ENCODE measurements around the gene IZUMO4.

- TF ChIP-seq FOXA1 (IDR thresholded peaks at IDR 0.05) (no peak), CTCF (IDR thresholded peaks at IDR 0.05; ENCODE audit: low read depth, low read length, missing input control) (no peak), YY1 (IDR thresholded peaks at IDR 0.05) (no peak), REST (IDR thresholded peaks at IDR 0.05) (no peak), ZBTB33 (IDR thresholded peaks at IDR 0.05) (no peak), MAX (IDR thresholded peaks at IDR 0.05) (no peak), GABPA (IDR thresholded peaks at IDR 0.05 in 1 of 2, conservative IDR thresholded peaks at IDR 0.05 in 1 of 2) (no peak), JUND (IDR thresholded peaks at IDR 0.05) (no peak), TAF1 (conservative IDR thresholded peaks at IDR 0.05) (no peak), HNF4A (conservative IDR thresholded peaks at IDR 0.05) (no peak)
Observed at GRCh38 chr19:2055931-2056836, 40.5 kb upstream of the IZUMO4 start.

All from liver (tissue), 3 donors.